ENCODE measurements around the gene IL4I1. TPM values are rescaled to one million over a fixed set of nuclear protein-coding genes. Genes with fewer than 3 reads are reported as not detected.

The IL4I1 gene
- total and polyA plus RNA-seq, 2 experiments from 2014 or later = 0.66 TPM; not detected in 1

DNA sequence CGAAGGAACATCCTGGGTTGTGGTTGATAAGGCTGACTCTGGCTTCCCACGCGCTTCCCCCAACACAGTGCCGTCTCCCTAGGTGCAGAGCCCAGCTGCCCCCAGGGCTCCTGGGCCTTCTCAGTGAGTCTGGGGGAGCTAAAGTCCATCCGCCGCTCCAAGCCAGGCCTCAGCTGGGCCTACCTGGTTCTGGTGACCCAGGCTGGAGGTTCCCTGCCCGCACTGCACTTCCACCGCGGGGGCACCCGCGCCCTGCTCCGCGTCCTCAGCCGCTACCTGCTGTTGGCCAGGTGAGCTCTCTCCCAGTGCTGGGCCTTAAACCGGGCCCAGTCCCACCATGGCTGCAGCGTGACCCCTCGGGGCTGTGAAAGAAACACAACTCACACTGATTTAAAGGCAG lies 15.5 kb downstream of the IL4I1 start:
- H3K4me2 ChIP-seq (ENCODE audit: unreplicated experiment) = no peak overlapping the region
- H4K20me1 ChIP-seq (ENCODE audit: insufficient read depth) = no peaks in the 10 kb centered on the region
- in situ Hi-C loops (cut with MboI) = no loop called here
- no peak overlapping the region for H3K9ac ChIP-seq
- H2AFZ ChIP-seq = no peak overlapping the region
- no peak for TF ChIP-seq EZH2 (IDR thresholded peaks at IDR 0.05; ENCODE audit: insufficient read depth, poor library complexity, severe bottlenecking)
- peaks cover 17% of the 10 kb centered on the region; the same call in 1 of the 2 replicates for H3K36me3 ChIP-seq (ENCODE audit: low read depth)
- H3K4me1 ChIP-seq (ENCODE audit: insufficient read depth) = peaks cover 4% of the 10 kb centered on the region; the same call in 1 of the 2 replicates
- no peaks in the 10 kb centered on the region for H3K27me3 ChIP-seq (replicated peaks; ENCODE audit: insufficient read depth)
- H3K9me3 ChIP-seq (ENCODE audit: low read depth) = no peaks in the 10 kb centered on the region
- no peaks in the 10 kb centered on the region for H3K9me2 ChIP-seq (ENCODE audit: insufficient read depth)
- WGBS, 2 experiments (ENCODE audit: low coverage in 1 of 2, low lambda C conversion rate in 2 of 2, missing lambda C conversion rate in 2 of 2) = 92 to 94% methylated on average over 15 to 17 of the region's 17 CpGs
- no peak overlapping the region for H3K4me3 ChIP-seq
- DNase-seq = no peak
- H3K79me2 ChIP-seq (ENCODE audit: insufficient read depth) = peaks cover 14% of the 10 kb centered on the region
- no peaks in the 10 kb centered on the region for H3F3A ChIP-seq (ENCODE audit: insufficient read depth)
- H3K27ac ChIP-seq = no peak overlapping the region

DNA sequence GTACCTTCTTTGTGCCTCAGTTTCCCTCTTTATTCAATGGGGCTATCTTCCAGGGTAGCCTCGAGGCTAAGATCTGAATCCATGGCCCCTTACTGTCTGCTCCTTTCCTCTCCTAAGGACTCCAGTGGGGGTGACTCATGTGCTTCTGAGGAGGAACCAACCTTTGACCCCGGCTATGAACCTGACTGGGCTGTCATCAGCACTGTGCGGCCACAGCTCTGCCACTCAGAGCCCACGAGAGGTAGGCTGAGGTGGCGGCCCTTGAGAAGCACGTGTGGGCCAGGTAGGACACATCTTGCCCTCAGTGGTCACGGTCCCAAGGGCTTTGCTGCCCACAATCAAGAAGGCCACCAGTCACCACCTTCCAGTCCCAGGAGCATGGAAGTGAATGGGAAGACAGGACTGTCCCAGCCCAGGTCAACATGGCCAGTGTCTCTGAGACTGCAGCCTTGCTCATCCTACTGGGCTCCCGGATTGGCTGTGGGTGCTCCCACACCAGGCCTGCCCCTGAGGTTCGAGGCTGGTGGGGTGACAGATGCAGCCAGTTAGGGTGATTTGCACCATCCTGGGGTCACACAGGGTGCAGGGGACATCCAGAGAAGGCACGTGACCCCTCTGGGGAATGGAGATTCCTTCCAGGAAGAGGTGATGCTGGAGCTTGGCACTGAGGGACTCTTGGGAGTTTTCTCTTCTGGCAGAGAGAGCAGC lies 16.4 kb downstream of the IL4I1 start:
- WGBS, 2 experiments (ENCODE audit: low coverage in 1 of 2, low lambda C conversion rate in 2 of 2, missing lambda C conversion rate in 2 of 2) = 90% methylated on average over 10 of the region's 10 CpGs
- Histone ChIP-seq H3K4me2 (ENCODE audit: unreplicated experiment) (no peak overlapping the region), H3K27me3 (replicated peaks; ENCODE audit: insufficient read depth) (no peaks in the 10 kb centered on the region), H4K20me1 (ENCODE audit: insufficient read depth) (no peaks in the 10 kb centered on the region), H3K9me2 (ENCODE audit: insufficient read depth) (no peaks in the 10 kb centered on the region), H3F3A (ENCODE audit: insufficient read depth) (no peaks in the 10 kb centered on the region), H3K4me3 (no peak overlapping the region), H3K4me1 (ENCODE audit: insufficient read depth) (peaks cover 6% of the 10 kb centered on the region), H3K27ac (no peak overlapping the region), H2AFZ (no peak overlapping the region), H3K36me3 (ENCODE audit: low read depth) (peaks cover 17% of the 10 kb centered on the region; the same call in 1 of the 2 replicates), H3K9me3 (ENCODE audit: low read depth) (no peaks in the 10 kb centered on the region), H3K9ac (no peak overlapping the region), H3K79me2 (ENCODE audit: insufficient read depth) (peaks cover 22% of the 10 kb centered on the region)
- no peak for DNase-seq
- TF ChIP-seq EZH2 (IDR thresholded peaks at IDR 0.05; ENCODE audit: insufficient read depth, poor library complexity, severe bottlenecking) = no peak
- no peak for TF ChIP-seq EZH2phosphoT487 (IDR thresholded peaks at IDR 0.05; ENCODE audit: insufficient read depth, low read depth)
- in situ Hi-C loops (cut with MboI) = no loop called here

DNA sequence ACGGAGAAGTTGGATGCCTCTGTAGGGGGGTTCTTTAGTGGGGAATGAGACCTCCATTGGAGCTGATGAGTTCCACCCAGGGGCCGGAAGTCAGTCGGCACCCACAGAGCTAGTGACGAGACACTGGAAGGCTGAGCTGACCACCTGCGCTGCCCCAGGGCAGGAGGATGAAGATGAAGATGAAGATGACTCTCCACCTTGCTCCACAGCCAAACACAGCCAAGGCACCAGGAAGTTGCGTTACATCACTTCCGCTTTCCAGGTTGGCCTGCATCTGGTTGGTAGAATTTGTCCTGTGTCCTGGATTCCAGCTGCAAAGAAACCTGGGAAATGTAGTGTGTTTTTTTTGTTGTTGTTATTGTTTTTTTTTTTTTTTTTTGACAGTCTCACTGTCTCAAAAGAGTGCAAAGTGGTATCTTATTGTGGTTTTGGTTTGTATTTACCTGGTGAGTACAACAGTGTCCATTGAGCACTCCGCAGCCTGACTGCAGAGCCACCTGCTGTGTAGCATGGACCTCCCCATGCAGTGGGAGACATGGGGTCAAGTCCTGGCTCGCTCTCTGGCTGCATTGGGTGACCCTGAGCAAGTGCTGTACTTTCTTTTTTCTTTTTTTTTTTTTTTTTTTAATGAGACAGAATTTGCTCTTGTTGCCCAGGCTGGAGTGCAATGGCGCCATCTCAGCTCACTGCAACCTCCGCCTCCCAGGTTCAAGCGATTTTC lies 17.3 kb downstream of the IL4I1 start:
- no peaks in the 10 kb centered on the region for H3K9me3 ChIP-seq (ENCODE audit: low read depth)
- no peak for DNase-seq
- H3K79me2 ChIP-seq (ENCODE audit: insufficient read depth) = peaks cover 31% of the 10 kb centered on the region
- H3K9ac ChIP-seq = no peak overlapping the region; the same call in 1 of the 2 replicates
- H2AFZ ChIP-seq = no peak overlapping the region
- TF ChIP-seq EZH2 (IDR thresholded peaks at IDR 0.05; ENCODE audit: insufficient read depth, poor library complexity, severe bottlenecking) (no peak), EZH2phosphoT487 (IDR thresholded peaks at IDR 0.05; ENCODE audit: insufficient read depth, low read depth) (no peak)
- H4K20me1 ChIP-seq (ENCODE audit: insufficient read depth) = no peaks in the 10 kb centered on the region
- no peak overlapping the region for H3K27ac ChIP-seq
- no peaks in the 10 kb centered on the region for H3K9me2 ChIP-seq (ENCODE audit: insufficient read depth)
- H3K4me3 ChIP-seq = no peak overlapping the region
- no peaks in the 10 kb centered on the region for H3F3A ChIP-seq (ENCODE audit: insufficient read depth)
- in situ Hi-C loops (cut with MboI) = no loop called here
- H3K4me2 ChIP-seq (ENCODE audit: unreplicated experiment) = no peak overlapping the region
- no peaks in the 10 kb centered on the region for H3K27me3 ChIP-seq (replicated peaks; ENCODE audit: insufficient read depth)
- peaks cover 17% of the 10 kb centered on the region; the same call in 1 of the 2 replicates for H3K36me3 ChIP-seq (ENCODE audit: low read depth)
- peaks cover 10% of the 10 kb centered on the region for H3K4me1 ChIP-seq (ENCODE audit: insufficient read depth)
- WGBS, 2 experiments (ENCODE audit: low coverage in 1 of 2, low lambda C conversion rate in 2 of 2, missing lambda C conversion rate in 2 of 2) = 93% methylated on average over 12 of the region's 12 CpGs

DNA sequence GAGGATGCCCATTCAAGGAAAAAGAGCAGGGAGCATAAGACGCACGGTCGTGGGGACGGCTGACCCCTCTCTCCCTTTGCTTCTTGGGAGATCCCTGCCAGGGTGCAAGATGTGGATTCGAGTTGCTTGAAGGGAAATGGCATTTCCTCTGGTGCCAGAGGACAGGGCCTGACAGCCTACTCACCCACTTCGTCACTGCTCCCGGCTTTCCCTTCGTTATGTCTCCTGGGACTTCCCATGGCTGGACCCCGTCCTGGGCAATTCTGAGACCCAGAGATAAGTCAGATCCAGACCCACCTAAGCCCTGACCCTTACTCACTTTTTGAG lies 18.0 kb downstream of the IL4I1 start:
- in situ Hi-C loops (cut with MboI) = no loop called here
- Histone ChIP-seq H3K4me2 (ENCODE audit: unreplicated experiment) (peak overlapping the region; percentile 76), H3K9me3 (ENCODE audit: low read depth) (no peaks in the 10 kb centered on the region), H3K4me1 (ENCODE audit: insufficient read depth) (peaks cover 10% of the 10 kb centered on the region), H3K79me2 (ENCODE audit: insufficient read depth) (peaks cover 38% of the 10 kb centered on the region), H4K20me1 (ENCODE audit: insufficient read depth) (no peaks in the 10 kb centered on the region), H3K9ac (peak overlapping the region; percentile 98), H3K36me3 (ENCODE audit: low read depth) (peaks cover 14% of the 10 kb centered on the region; the same call in 1 of the 2 replicates), H3K9me2 (ENCODE audit: insufficient read depth) (no peaks in the 10 kb centered on the region), H3K4me3 (peak overlapping the region; percentile 96), H3K27ac (peak overlapping the region; percentile 95), H3F3A (ENCODE audit: insufficient read depth) (no peaks in the 10 kb centered on the region), H3K27me3 (replicated peaks; ENCODE audit: insufficient read depth) (no peaks in the 10 kb centered on the region), H2AFZ (0 out of 2 replicates have a peak overlapping the region, but pooled peaks have one; percentile 79)
- DNase-seq = no peak
- TF ChIP-seq EZH2 (IDR thresholded peaks at IDR 0.05; ENCODE audit: insufficient read depth, poor library complexity, severe bottlenecking) = no peak
- no peak for TF ChIP-seq EZH2phosphoT487 (IDR thresholded peaks at IDR 0.05; ENCODE audit: insufficient read depth, low read depth)
- WGBS, 2 experiments (ENCODE audit: low coverage in 1 of 2, low lambda C conversion rate in 2 of 2, missing lambda C conversion rate in 2 of 2) = 57 to 61% methylated on average over 9 of the region's 9 CpGs
